ENCODE data around the gene TAF1A. TPM values are rescaled to one million over a fixed set of nuclear protein-coding genes. Genes with fewer than 3 reads are reported as not detected.

Gene TAF1A
- total and polyA plus RNA-seq, 2 of the 8 experiments (the other 6 are each of a cell fraction or from before 2014, with no cell fraction given) = 3.3 to 16.7 TPM

DNA sequence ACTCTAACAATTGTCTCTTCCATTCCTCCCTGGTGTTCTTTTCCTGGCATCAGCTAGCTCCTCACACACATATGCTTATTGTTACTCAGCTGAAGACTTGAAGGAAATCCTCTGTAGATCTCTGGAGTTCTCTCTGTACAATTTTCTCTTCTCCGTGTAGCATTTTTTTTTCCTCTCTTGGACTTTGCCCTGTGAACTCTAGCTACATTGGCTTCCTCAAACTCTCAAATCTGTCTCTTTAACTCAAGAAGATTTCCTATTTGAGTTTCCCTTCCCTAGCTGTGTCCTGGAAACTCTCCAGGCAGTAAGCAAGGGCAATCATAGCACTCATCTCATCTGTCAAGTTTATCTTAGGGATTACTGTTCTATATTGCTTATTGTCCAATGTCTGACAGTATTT, 23.9 kb upstream of the TAF1A start:
- Histone ChIP-seq H3K27ac (ENCODE audit: low read depth, low read length) (no peak overlapping the region), H4K5ac (ENCODE audit: insufficient read length, low read depth, low read length) (no peak overlapping the region), H2BK15ac (ENCODE audit: low read length) (no peak overlapping the region), H3K18ac (ENCODE audit: extremely low read depth, low read length) (no peak overlapping the region), H3K56ac (replicated peaks; ENCODE audit: insufficient read length, low read depth, low read length) (no peak overlapping the region), H4K91ac (replicated peaks; ENCODE audit: insufficient read length, low read length) (no peak overlapping the region), H3K36me3 (ENCODE audit: control insufficient read depth in 2 of 4, insufficient read depth in 4 of 4, low read length in 3 of 4) (no peaks in the 10 kb centered on the region), H3K4me3 (ENCODE audit: extremely low read depth in 1 of 4, insufficient read depth in 2 of 4, low read depth in 3 of 4, low read length in 4 of 4) (no peak overlapping the region), H4K8ac (ENCODE audit: extremely low read depth, insufficient read depth, low read length) (no peak overlapping the region), H3K27me3 (replicated peaks in 1 of 4; ENCODE audit: control insufficient read depth in 3 of 4, extremely low read depth in 1 of 4, insufficient read depth in 3 of 4, low read length in 3 of 4) (no peaks in the 10 kb centered on the region), H3K23ac (ENCODE audit: insufficient read length) (no peak overlapping the region), H3K79me1 (ENCODE audit: low read depth, low read length) (0 out of 2 replicates have a peak, but pooled peaks cover 1% of the 10 kb centered on the region), H2AFZ (ENCODE audit: low read length) (no peak overlapping the region), H3K79me2 (ENCODE audit: control insufficient read depth in 1 of 2, insufficient read depth in 2 of 2, low read length in 2 of 2) (peaks cover 0 to 4% of the 10 kb centered on the region in 2 experiments; a peak in 2 of 4 replicates), H3K4me1 (replicated peaks in 1 of 4; ENCODE audit: control insufficient read depth in 3 of 4, insufficient read depth in 4 of 4, low read length in 3 of 4) (no peaks in the 10 kb centered on the region), H4K20me1 (replicated peaks in 1 of 2; ENCODE audit: control insufficient read depth in 1 of 2, insufficient read depth in 2 of 2, low read length in 2 of 2) (no peaks in the 10 kb centered on the region), H2AK5ac (ENCODE audit: low read depth, low read length) (no peak overlapping the region), H3K14ac (ENCODE audit: insufficient read length) (no peak overlapping the region), H2BK5ac (ENCODE audit: low read depth, low read length) (no peak overlapping the region), H3K4ac (replicated peaks; ENCODE audit: insufficient read length, low read depth, low read length) (no peak overlapping the region), H2BK120ac (replicated peaks; ENCODE audit: low read depth, low read length) (no peak overlapping the region), H3K9ac (replicated peaks in 1 of 4; ENCODE audit: extremely low read depth in 1 of 4, low read depth in 3 of 4, low read length in 3 of 4) (no peak overlapping the region), H2BK12ac (ENCODE audit: low read depth, low read length) (no peak overlapping the region), H3K9me3 (ENCODE audit: insufficient read depth in 2 of 2, low read depth in 1 of 2, low read length in 1 of 2) (no peaks in the 10 kb centered on the region), H3K23me2 (ENCODE audit: low read depth, low read length) (peaks cover 7% of the 10 kb centered on the region), H3K4me2 (ENCODE audit: insufficient read depth in 1 of 2, low read depth in 2 of 2, low read length in 2 of 2) (no peak overlapping the region), H2BK20ac (ENCODE audit: low read length) (no peak overlapping the region)
- ChIA-PET POLR2A (ENCODE audit: partially characterized antibody) (interaction anchor here (1.0 kb wide), 1 partner anchor 21 kb away, joined by 3 read pairs; no protein-coding TSS in a partner anchor), CTCF (ENCODE audit: partially characterized antibody) (interaction anchor here (1.1 to 1.6 kb wide), 2 partner anchors 20 to 150 kb away, joined by 3 to 4 read pairs; no protein-coding TSS in a partner anchor)
- FAIRE-seq = no peak
- no peak for TF ChIP-seq RFX5 (IDR thresholded peaks at IDR 0.05; ENCODE audit: borderline replicate concordance, low read depth, low read length)
- TF ChIP-seq TAF1 (IDR thresholded peaks at IDR 0.05; ENCODE audit: low read depth, low read length) = no peak
- no peak for DNase-seq (ENCODE audit: low read depth in 1 of 2, low spot score in 2 of 2)
- WGBS, 2 experiments (ENCODE audit: extremely low coverage in 1 of 2, insufficient coverage in 1 of 2, insufficient read length in 1 of 2, insufficient replicate concordance in 2 of 2, low coverage in 1 of 2, low lambda C conversion rate in 2 of 2, missing lambda C conversion rate in 1 of 2) = 78% methylated on average over 1 of the region's 1 CpG; no CpG with 5 or more reads in 1 of the 2 experiments
